NCI-H1092 (cell line): Measurements from ENCODE around the gene AP4M1.
"Not testable (repeated sequence)": the region's sequence is repeated elsewhere in the genome, so short reads cannot be mapped to it uniquely, and the experiment has no call there.

ENCODE experiments used
- DNase-seq: peaks from one replicate; lab custom pipeline; 2025; lab: John Stamatoyannopoulos, UW

AP4M1 gene

DNA sequence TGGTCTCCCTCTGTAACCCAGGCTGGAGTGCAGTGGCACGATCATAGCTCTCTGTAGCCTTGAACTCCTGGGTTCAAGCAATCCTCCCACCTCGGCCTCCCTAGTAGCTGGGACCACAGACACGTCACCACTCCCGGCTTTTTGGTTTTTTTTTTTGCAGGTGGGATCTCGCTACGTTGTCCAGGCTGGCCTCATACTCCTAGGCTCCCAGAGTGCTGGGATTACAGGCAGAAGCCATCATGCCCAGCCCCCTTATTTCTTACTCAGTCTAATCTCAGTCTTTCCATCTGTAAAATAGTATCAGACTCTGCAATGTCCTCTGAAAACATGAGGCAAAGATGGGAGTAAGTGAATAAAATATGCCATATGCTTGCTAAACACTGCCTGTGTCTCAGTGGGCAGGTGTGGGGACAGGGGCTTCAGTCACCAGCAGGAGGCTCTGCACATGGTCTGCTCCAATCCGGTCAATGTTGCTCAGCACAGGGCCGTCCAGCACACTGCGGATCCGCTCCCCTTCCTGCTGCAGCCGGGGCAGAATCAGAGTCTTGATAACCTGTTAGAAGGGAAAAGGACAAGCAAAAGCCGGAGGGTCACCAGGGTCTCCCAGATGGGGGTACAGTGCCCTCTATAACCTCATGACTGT is 8.2 kb downstream of the AP4M1 start:
- DNase-seq = no peak

DNA sequence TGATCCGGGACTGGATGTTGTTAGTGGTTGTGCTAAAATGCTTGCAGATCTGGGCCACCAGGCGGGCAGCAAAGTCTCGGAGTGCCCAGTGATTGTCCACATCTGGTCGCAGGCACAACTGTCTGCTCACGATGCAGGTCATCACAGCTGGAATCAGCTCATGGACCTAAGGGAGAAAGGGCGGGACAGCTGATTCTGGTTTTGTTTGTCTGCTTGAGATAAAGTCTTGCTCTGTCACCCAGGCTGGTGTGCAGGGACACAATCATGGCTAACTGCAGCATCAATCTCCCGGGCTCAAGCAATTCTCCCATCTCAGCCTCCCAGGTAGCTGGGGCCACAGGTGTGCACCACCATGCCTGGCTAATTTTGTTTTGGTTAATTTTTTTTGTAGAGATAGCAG is 9.7 kb downstream of the AP4M1 start:
- DNase-seq = no peak

DNA sequence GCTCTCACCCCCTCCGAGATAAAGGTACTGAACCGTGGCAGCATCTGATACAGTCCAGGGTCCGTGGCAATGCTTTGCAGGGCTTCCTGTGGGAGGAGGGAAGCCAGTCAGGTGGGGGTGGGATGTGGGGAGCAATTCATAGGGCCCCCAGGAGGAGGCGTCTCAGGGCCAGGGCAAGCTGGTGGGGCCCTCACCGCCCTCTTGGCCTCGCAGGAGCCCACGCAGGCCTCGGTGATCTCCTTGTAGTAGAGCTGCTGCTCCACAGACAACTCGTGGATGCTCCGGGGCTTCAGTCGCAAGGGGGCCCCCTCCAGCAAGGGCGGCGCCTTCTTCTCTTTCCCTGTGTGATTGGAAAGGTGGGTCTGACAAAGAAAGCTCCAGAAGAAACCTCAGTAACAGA is 10.5 kb downstream of the AP4M1 start:
- no peak for DNase-seq

DNA sequence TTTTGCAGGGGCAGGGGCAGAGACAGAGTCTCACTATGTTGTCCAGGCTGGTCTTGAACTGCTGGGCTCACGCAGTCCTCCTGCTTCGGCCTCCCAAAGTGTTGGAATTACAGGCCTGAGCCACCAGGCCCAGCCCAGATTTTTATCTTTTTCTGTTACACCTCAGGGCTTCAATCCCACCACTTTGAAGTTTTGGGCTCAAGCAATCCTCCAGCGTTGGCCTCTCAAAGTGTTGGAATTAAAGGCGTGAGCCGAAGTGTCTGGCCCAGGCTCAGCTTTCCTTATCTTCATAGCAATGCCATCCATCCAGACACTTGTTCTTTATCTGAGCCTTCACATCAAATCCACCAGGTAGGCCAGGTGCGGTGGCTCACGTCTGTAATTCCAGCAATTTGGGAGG is 13.6 kb downstream of the AP4M1 start:
- no peak for DNase-seq

DNA sequence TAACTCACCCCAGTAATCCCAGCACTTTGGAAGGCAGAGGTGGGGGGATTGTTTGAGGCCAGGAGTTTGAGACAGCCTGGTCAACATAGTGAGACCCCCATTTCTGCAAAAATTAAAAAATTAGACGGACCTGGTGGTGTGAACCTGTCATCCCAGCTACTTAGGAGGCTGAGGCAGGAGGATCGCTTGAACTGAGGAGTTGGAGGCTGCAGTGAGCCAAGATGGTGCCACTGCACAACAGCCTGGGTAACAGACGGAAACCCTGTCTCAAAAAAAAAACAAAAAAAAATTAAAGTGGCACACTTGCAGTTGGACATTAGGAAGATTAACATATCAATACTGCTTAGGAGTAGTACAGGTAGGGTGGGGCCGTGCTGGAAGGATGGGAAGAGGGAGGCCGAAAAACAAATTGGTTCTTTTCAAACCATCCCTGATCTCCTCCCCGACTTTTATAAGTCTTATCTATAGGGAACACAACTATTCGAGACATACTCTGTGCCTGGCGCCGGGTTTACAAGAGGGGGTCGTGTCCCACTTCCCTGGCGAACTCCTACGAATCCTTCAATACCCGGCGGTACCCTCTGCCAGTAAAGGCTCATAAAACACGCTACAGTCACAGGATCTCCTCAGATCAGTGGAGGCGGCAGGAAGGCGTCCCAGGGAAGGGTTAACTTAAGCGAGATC is 17.1 kb downstream of the AP4M1 start:
- no peak for DNase-seq

DNA sequence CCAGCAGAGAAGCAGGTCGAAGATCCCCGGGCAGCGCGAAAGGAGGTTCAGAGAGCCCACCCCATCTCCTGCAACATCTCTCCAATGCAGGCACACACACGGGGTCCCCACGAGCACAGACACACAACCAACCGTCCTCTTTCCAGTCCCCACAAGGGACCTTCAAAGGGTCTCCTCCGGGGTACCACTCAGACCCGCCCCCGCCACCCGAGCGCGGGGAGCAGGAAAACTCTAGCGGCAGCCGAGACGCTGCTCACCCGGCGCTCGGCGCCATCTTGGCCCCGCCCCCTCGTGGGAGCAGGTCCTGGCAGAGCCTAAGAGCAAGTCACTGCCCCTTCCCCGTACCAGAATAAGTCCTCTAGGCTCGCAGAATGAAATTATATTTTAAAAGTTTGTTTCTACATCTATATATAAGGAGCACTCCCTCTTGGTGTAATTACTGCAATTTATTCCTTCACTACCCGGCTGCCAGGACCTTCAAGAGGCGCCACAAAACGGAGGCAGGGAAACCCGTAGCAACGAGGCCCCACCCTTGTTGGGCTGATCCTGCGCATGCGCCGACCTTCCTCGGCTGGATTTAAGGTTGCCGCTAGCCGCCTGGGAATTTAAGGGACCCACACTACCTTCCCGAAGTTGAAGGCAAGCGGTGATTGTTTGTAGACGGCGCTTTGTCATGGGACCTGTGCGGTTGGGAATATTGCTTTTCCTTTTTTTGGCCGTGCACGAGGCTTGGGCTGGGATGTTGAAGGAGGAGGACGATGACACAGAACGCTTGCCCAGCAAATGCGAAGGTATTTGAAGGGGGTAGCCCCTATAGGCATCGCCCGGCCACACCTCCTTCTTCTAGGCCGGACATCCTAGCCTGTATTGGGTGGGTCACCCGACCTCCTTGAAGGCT is 17.9 kb downstream of the AP4M1 start, which contains the start of the genes CNPY4 and TAF6:
Gene CNPY4 (plus strand): TSS at position 563 of the 898 bp plus-strand sequence. CDS start 111 bp downstream, at position 674.
Gene TAF6 (minus strand): TSS at position 287 of the 898 bp plus-strand sequence. CDS start 5,149 bp downstream, outside the sequence.
- peak; percentile 96 for DNase-seq

DNA sequence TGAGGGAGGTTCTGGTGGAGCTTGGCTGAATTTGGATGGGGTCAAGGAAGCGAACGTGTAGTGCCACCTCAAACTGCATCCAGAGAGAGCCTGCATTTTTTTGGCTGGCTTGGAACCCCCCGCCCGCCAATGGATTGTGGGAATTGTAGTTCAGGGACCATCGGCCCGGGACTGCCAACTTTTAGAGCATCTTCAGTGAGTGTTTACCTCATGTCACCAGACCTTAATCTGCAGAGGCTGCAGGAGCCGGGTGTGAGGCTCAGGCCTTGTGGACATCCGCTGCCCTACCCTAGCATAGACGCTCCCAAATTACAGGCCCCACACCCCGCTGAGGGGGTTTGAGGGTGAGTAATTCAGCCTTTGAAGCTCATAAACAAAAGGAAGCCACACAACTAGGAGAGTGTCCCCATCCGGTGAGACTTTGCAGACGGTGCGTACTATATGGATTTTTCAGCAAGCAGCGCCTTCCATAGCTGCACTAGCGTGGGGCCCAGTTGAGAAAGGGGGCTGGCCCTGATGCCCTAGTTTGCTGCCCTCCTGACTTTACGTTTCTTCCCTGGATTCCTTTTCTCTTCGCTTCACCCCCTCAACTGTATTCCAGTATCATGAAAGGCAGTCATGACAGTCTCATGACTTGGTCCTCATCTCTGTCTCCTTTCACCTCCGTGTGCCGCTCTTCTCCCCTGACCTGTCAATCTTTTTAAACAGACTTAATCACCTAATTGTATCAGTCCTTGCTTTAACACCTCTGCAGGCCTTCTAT is 18.7 kb downstream of the AP4M1 start:
- no peak for DNase-seq

DNA sequence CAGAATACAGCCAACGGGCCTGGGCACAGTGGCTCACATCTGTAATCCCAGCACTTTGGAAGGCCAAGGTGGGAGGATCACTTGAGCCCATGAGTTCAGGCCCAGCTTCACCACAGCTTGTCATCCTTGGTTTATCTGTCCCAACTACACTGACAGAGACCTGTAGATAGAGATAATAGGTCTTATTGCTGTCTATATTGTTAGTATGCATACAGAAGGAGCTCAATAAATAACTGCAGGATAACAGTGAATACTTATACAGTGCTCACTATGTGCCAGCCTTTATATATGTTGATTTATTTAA is 19.2 kb downstream of the AP4M1 start:
- no peak for DNase-seq

DNA sequence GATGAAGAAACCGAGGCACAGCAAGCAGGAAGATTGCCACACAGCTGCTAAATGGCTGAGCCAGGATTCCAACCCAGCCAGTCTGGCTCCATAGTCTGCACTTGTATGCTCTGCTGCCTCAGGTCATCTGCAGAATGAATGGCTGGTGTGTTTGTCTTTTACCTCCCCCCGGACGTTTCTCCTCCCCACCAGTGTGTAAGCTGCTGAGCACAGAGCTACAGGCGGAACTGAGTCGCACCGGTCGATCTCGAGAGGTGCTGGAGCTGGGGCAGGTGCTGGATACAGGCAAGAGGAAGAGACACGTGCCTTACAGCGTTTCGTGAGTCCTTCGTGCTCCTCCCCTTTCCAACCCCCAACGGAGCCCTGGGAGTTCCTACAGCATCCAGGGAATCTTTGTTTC is 20.6 kb downstream of the AP4M1 start:
- DNase-seq = peak; percentile 92

DNA sequence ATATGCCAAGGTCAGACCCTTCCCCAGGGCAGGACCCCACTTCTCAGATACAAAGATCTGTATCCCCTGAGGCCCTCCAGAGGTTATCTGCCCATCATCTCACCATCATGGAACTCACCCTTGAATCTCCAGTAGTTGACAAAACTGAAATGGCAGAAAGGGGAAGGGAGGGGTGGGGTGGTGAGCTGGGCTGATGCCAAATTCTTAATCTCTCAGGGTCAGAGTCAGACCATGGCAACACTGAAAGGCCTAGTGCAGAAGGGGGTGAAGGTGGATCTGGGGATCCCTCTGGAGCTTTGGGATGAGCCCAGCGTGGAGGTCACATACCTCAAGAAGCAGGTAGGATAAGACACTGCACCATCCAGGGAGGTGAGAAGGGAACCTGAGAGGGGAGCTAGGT is 21.1 kb downstream of the AP4M1 start:
- DNase-seq = peak; percentile 21

DNA sequence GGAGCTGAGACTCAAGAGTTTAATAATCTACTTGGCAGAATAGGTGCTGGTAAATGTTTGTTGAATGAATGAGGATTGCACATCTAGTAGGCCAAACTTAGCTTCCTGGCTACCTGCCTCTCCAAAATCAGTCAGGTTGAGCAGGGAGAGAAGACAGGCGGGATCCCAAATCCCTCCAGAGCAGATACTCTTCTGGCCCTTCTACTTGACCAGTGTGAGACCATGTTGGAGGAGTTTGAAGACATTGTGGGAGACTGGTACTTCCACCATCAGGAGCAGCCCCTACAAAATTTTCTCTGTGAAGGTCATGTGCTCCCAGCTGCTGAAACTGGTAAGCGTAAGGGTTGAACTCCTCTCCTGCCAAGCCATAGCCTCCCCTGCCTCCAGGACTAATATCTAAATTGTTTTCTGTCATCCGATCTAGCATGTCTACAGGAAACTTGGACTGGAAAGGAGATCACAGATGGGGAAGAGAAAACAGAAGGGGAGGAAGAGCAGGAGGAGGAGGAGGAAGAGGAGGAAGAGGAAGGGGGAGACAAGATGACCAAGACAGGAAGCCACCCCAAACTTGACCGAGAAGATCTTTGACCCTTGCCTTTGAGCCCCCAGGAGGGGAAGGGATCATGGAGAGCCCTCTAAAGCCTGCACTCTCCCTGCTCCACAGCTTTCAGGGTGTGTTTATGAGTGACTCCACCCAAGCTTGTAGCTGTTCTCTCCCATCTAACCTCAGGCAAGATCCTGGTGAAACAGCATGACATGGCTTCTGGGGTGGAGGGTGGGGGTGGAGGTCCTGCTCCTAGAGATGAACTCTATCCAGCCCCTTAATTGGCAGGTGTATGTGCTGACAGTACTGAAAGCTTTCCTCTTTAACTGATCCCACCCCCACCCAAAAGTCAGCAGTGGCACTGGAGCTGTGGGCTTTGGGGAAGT is 23.1 kb downstream of the AP4M1 start:
- DNase-seq = no peak

DNA sequence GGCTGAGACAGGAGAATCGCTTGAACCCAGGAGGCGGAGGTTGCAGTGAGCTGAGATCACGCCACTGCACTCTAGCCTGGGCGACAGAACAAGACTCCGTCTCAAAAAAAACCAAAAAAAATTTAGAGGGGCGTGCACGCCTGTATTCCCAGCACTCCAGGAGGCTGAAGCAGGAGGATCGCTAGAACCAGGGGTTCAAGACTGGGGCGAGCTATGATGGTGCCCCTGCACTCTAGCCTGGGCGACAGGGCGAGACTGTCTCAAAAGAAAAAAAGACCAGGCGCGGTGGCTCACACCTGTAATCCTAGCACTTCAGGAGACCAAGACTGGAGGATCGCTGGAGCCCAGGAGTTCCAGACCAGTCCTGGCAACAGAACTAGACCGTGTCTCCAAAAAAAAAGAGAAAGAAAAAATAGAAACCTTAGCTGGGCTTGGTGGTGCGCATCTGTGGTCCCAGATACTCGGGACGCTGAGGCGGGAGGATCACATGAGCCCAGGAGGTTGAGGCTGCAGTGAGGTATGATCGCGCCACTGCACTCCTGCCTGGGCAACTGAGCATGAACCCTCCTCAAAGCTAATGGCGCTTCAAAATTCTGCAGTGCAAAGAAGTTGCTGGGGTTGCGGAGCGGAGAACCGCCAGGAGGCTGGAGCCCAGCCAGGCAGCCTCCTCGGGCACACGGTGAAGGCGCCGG is 24.9 kb downstream of the AP4M1 start:
- peak; percentile 27 for DNase-seq

DNA sequence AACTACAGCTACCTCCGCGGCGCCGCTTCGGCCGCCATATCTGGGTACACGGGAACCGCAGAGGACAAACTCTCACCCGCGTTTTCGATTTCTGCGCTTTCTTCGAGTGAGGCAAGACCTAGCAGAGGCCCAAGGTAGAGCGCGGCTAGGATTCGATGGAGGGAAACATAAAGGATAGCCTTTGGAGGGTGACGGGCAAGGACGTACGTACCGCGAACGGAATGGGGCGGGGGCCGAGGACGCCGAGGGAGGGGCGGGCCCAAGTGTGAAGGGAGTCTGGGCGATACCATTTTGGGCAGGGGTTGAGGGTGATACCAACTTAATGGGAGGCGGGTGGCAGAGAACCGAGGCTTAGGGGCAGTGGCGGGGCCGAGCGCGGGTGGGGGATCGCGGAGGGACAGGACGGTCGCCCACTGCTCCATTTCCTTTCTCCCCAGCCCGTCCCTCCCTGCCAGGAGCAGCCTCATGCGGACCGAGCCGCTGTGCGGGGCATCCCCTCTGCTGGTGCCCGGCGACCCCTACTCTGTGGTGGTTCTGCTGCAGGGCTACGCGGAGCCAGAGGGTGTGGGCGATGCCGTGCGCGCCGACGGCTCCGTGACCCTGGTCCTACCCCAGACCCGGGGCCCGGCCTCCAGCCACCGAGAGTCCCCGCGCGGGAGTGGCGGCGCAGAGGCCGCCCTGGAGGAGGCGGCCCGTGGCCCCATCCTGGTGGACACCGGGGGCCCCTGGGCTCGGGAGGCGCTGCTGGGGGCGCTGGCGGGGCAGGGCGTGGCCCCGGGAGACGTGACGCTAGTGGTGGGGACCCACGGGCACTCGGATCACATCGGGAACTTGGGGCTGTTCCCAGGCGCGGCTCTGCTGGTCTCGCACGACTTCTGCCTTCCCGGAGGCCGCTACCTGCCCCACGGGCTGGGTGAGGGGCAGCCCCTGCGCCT is 25.8 kb downstream of the AP4M1 start, which contains the start of gene MBLAC1:
Gene MBLAC1 (plus strand): TSS at position 37 of the 935 bp plus-strand sequence. CDS start 429 bp downstream, at position 466.
- peak; percentile 93 for DNase-seq

DNA sequence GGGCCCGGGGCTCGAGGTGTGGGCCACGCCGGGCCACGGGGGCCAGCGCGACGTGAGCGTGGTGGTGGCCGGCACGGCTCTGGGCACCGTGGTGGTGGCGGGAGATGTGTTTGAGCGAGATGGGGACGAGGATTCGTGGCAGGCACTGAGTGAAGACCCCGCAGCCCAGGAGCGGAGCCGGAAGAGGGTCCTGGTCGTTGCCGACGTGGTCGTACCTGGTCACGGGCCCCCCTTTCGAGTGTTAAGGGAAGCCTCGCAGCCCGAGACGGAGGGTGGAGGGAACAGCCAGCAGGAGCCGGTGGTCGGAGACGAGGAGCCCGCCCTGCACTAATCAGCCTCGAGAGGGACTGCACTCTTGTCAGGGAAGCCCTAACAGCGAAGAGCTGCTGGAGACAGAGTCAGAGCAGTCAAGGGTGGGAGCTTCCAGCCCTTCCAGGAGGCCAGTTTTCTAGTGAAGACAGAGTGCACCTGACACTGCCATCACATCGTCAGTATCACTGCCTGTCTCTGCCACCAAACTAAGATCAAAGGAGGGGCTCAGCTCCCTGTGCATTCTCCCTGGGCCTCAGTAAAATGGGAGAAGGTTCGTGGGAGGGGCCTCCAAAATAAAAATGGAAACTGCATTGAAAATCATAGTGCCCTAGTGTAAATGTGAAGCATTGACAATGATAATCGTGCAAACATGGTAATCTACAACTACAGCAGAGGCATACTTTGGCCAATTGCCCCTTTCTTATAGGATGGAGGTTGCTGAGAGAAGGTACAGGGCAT is 26.6 kb downstream of the AP4M1 start:
- DNase-seq = no peak

DNA sequence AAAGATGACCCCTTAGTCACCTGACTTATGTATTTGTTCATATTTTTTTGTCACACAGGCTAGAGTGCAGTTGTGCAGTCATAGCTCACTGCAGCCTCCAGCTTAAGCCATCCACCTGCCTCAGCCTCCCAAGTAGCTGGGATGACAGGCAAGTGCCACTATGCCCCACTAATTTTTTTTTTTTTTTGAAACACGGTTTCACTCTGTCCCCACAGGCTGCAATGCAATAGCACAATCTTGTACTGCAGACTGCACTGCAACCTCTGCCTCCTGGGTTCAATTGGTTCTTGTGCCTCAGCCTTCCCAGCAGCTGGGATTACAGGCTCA is 27.2 kb downstream of the AP4M1 start:
- no peak for DNase-seq

DNA sequence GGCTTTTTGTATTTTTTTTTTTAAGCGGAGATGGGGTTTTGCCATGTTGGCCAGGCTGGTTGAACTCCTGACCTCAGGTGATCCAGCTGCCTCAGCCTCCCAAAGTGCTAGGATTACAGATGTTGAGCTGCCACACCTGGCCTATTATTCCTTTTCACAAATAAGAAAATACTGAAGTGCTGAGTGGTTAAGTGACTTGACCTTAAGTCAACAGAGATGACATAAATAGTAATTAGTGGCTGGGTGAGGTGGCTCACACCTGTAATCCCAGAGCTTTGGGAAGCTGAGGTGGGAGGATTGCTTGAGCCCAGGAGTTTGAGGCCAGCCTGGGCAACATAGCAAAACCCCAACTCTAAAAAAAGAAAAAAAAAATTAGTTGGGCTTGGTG is 28.8 kb downstream of the AP4M1 start:
- not testable (repeated sequence) for DNase-seq

DNA sequence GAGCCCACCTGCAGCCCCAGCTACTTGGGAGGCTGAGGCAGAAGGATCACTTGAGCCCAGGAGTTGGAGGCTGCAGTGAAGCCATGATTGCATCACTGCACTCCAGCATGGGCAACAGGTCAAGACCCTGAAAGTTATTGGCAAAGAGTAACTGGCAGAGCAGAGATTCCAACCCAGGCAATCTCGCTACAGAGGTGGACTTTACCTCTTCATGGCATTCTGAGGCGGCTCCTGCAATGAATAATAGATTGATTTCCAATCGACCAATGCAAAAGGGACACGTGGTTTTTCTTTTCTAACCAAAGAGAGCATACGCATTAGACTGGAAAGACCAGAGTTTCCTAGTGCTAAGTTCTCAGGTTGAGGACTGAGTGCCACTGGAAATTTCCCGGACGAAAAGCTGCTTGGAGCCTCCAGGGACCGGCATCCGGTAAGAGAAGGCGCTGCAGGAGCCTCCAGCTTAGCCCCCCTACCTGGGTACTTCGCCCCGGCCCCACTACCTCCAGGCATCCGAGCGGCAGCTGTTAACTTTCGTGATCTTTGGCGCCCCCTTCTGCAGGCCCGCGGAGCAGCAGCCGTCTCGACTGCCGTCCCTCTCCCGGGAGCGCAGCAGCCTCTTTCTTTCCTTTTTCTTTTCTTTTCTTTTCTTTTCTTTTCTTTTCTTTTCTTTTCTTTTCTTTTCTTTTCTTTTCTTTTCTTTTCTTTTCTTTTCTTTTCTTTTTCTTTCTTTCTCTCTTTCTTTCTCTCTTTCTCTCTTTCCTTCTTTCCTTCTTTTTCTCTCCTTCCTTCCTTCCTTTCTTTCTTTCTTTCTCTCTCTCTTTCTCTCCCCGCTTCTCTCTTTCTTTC is 29.4 kb downstream of the AP4M1 start:
- DNase-seq = peak; percentile 77

DNA sequence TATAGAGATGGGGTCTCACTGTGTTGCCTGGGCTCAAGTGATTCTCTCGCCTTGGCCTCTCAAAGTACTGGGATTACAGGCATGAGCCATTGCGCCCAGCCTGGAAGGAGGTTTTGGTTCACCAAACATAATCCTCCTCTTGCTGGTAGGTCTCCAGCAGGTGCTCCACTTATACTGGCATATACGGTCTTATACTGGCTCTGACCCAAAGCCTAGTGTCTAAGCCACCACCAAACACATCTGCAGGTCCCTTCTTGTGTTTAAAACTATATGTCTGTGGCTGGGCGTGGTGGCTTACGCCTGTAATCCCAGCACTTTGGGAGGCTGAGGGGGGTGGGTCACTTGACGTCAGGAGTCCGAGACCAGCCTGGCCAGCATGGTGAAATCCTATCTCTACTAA is 30.7 kb downstream of the AP4M1 start:
- DNase-seq = no peak
